ENCODE results near the gene NRAP.

DNA sequence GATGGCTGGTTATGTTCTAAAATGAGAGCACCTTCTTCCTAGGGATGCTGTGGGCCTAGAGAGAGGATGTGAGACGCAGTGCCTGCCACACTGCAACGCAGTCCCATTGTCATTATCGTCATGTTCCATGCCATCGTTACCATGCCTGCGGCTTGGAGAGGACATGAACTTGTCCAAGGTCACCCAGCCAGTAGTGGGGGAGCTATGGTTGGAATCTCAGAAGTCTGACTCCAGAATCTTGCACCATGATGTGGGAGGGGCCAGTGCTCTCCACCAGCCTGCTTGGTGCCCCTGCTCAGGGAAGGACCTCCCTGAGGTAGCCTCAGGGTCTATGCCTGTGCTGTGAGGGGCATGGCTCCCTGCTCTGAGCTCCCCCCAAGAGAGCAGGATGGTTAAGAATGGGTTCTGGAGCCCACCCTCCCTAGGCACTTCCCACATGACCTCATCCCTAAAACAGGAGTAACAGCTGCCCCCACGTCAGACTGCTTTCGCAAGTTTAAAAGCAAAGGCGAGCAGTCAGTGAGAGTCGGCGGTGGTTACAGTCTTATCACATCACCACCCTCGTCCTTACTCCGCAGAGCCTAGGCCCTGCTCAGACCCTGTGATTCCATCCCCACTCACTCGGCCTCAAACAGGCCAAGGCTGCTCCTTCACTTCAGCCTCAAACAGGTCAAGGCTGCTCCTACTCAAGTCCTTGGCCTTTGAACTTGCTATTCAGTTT is 60.6 kb downstream of the NRAP start:
- TF ChIP-seq POLR2A (IDR thresholded peaks at IDR 0.05), result peak; percentile 26 to 32
- TF ChIP-seq CTCF (IDR thresholded peaks at IDR 0.05 in 4 of 5, conservative IDR thresholded peaks at IDR 0.05 in 1 of 5), result no peak
